ENCODE measurements around the gene ARSG.

Gene ARSG

DNA sequence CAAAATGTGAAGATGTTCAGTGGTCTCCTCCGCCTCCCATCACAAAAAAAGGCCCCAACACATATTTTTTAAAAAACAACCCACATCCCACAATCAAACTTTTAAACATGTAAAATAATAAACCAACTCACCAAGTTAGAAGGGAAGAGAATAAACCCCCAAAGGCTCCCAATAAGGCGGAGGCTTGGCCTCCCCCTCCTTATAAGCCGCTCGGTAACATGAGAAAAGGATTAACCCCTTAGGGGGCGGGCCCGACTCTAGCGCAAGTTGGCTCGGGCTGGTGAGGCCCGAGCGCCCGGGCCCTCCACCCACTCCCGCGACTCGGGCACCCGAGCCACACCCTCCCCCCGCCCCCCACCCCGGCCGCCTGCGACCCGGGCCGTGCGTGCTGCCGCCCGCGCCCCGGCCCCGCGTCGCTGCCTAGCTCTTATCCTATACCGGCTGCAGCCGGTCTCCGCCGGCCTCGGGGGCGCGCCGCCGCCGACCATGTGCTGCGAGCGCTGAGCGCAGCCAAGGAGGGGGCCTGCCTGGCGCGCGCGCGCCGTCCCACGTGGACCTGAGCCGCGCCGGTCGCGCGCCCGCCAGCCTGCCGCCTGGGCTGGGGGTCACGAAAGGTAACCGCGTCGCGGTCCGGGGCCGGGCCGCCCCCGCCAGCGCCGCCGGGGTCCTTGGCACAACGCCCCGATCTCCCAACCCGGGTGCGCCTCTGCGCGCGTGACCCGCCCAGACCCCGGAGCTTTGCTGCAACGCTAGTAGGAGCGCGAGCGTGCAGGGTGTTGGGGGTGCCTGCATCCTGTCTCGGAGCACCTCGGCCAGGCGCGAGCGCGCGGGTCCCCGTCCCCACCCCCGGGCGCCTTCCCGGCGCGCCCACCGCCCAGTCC is at the start of gene ARSG, which contains the start of gene SLC16A6 (continued):
- peak; percentile 18; the same call in 1 of the 2 replicates for TF ChIP-seq ZEB2 (tag by site-specific recombination; IDR thresholded peaks at IDR 0.05)
- TF ChIP-seq, protein P1, sequence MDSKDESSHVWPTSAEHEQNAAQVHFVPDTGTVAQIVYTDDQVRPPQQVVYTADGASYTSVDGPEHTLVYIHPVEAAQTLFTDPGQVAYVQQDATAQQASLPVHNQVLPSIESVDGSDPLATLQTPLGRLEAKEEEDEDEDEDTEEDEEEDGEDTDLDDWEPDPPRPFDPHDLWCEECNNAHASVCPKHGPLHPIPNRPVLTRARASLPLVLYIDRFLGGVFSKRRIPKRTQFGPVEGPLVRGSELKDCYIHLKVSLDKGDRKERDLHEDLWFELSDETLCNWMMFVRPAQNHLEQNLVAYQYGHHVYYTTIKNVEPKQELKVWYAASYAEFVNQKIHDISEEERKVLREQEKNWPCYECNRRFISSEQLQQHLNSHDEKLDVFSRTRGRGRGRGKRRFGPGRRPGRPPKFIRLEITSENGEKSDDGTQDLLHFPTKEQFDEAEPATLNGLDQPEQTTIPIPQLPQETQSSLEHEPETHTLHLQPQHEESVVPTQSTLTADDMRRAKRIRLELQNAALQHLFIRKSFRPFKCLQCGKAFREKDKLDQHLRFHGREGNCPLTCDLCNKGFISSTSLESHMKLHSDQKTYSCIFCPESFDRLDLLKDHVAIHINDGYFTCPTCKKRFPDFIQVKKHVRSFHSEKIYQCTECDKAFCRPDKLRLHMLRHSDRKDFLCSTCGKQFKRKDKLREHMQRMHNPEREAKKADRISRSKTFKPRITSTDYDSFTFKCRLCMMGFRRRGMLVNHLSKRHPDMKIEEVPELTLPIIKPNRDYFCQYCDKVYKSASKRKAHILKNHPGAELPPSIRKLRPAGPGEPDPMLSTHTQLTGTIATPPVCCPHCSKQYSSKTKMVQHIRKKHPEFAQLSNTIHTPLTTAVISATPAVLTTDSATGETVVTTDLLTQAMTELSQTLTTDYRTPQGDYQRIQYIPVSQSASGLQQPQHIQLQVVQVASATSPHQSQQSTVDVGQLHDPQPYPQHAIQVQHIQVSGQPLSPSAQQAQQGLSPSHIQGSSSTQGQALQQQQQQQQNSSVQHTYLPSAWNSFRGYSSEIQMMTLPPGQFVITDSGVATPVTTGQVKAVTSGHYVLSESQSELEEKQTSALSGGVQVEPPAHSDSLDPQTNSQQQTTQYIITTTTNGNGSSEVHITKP (tag by site-specific recombination; IDR thresholded peaks at IDR 0.05) = peak; percentile 94
- no peak for TF ChIP-seq ZBTB20 (tag by site-specific recombination; IDR thresholded peaks at IDR 0.05)
- TF ChIP-seq ZNF37A (tag by site-specific recombination; IDR thresholded peaks at IDR 0.05) = no peak
- TF ChIP-seq ZNF76 (tag by site-specific recombination; IDR thresholded peaks at IDR 0.05; ENCODE audit: borderline replicate concordance, low read depth) = no peak
- TF ChIP-seq, protein P2, sequence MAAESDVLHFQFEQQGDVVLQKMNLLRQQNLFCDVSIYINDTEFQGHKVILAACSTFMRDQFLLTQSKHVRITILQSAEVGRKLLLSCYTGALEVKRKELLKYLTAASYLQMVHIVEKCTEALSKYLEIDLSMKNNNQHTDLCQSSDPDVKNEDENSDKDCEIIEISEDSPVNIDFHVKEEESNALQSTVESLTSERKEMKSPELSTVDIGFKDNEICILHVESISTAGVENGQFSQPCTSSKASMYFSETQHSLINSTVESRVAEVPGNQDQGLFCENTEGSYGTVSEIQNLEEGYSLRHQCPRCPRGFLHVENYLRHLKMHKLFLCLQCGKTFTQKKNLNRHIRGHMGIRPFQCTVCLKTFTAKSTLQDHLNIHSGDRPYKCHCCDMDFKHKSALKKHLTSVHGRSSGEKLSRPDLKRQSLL (tag by site-specific recombination; IDR thresholded peaks at IDR 0.05) = peak; percentile 66; the same call in 1 of the 2 replicates
- peak; percentile 53; the same call in 1 of the 2 replicates for TF ChIP-seq KLF9 (tag by site-specific recombination; IDR thresholded peaks at IDR 0.05; ENCODE audit: low read depth)
- TF ChIP-seq, protein P3, sequence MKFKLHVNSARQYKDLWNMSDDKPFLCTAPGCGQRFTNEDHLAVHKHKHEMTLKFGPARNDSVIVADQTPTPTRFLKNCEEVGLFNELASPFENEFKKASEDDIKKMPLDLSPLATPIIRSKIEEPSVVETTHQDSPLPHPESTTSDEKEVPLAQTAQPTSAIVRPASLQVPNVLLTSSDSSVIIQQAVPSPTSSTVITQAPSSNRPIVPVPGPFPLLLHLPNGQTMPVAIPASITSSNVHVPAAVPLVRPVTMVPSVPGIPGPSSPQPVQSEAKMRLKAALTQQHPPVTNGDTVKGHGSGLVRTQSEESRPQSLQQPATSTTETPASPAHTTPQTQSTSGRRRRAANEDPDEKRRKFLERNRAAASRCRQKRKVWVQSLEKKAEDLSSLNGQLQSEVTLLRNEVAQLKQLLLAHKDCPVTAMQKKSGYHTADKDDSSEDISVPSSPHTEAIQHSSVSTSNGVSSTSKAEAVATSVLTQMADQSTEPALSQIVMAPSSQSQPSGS (tag by site-specific recombination; IDR thresholded peaks at IDR 0.05; ENCODE audit: low read depth) = no peak
- TF ChIP-seq, protein P4, sequence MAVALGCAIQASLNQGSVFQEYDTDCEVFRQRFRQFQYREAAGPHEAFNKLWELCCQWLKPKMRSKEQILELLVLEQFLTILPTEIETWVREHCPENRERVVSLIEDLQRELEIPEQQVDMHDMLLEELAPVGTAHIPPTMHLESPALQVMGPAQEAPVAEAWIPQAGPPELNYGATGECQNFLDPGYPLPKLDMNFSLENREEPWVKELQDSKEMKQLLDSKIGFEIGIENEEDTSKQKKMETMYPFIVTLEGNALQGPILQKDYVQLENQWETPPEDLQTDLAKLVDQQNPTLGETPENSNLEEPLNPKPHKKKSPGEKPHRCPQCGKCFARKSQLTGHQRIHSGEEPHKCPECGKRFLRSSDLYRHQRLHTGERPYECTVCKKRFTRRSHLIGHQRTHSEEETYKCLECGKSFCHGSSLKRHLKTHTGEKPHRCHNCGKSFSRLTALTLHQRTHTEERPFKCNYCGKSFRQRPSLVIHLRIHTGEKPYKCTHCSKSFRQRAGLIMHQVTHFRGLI (tag by site-specific recombination; IDR thresholded peaks at IDR 0.05) = no peak
- TF ChIP-seq, protein P5, sequence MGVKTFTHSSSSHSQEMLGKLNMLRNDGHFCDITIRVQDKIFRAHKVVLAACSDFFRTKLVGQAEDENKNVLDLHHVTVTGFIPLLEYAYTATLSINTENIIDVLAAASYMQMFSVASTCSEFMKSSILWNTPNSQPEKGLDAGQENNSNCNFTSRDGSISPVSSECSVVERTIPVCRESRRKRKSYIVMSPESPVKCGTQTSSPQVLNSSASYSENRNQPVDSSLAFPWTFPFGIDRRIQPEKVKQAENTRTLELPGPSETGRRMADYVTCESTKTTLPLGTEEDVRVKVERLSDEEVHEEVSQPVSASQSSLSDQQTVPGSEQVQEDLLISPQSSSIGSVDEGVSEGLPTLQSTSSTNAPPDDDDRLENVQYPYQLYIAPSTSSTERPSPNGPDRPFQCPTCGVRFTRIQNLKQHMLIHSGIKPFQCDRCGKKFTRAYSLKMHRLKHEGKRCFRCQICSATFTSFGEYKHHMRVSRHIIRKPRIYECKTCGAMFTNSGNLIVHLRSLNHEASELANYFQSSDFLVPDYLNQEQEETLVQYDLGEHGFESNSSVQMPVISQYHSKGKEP (tag by site-specific recombination; IDR thresholded peaks at IDR 0.05) = peak; percentile 6; the same call in 1 of the 2 replicates
- 0 out of 2 replicates have a peak, but pooled peaks have one; percentile 9 for TF ChIP-seq IKZF3 (tag by site-specific recombination; IDR thresholded peaks at IDR 0.05)
- no peak; the same call in 1 of the 2 replicates for TF ChIP-seq ZNF561 (tag by site-specific recombination; IDR thresholded peaks at IDR 0.05; ENCODE audit: borderline replicate concordance)
- TF ChIP-seq, protein P6, sequence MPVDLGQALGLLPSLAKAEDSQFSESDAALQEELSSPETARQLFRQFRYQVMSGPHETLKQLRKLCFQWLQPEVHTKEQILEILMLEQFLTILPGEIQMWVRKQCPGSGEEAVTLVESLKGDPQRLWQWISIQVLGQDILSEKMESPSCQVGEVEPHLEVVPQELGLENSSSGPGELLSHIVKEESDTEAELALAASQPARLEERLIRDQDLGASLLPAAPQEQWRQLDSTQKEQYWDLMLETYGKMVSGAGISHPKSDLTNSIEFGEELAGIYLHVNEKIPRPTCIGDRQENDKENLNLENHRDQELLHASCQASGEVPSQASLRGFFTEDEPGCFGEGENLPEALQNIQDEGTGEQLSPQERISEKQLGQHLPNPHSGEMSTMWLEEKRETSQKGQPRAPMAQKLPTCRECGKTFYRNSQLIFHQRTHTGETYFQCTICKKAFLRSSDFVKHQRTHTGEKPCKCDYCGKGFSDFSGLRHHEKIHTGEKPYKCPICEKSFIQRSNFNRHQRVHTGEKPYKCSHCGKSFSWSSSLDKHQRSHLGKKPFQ (tag by site-specific recombination; IDR thresholded peaks at IDR 0.05) = no peak
- no peak for TF ChIP-seq ZNF530 (tag by site-specific recombination; IDR thresholded peaks at IDR 0.05; ENCODE audit: low read depth)
- TF ChIP-seq ZNF549 (tag by site-specific recombination; IDR thresholded peaks at IDR 0.05) = no peak
- no peak for TF ChIP-seq ZNF23 (tag by site-specific recombination; IDR thresholded peaks at IDR 0.05; ENCODE audit: borderline replicate concordance)
